GM13976 (cell line): ENCODE data around the gene LTC4S.

Experiments used
- DNase-seq: peaks from one replicate; pipeline ENCODE4 v3.0.0; 2012; ENCODE audit warnings: low spot score
- CTCF ChIP-seq: IDR thresholded peaks from 2 replicates; pipeline ENCODE4 v1.5.1; 2012; ENCODE audit warnings: borderline replicate concordance, mild to moderate bottlenecking; ENCODE audit not compliant: insufficient read depth; ENCODE audit errors: extremely low read depth, missing control alignments, control extremely low read depth
- in situ Hi-C: fragments of 300-500 bp; cut with MboI; formaldehyde crosslinking; loops from one replicate; pipeline ENCODE4 v1.12.0; 2022; ENCODE audit warnings: low sequenced_read_pairs, mixed read lengths, inconsistent platforms; ENCODE audit not compliant: unreplicated experiment

Gene LTC4S

GRCh38 chr5:179794575-179794974 lies 789 bp downstream of the LTC4S start:
- no peak for TF ChIP-seq CTCF
- in situ Hi-C loops: no loop called here
- DNase-seq: no peak

DNA sequence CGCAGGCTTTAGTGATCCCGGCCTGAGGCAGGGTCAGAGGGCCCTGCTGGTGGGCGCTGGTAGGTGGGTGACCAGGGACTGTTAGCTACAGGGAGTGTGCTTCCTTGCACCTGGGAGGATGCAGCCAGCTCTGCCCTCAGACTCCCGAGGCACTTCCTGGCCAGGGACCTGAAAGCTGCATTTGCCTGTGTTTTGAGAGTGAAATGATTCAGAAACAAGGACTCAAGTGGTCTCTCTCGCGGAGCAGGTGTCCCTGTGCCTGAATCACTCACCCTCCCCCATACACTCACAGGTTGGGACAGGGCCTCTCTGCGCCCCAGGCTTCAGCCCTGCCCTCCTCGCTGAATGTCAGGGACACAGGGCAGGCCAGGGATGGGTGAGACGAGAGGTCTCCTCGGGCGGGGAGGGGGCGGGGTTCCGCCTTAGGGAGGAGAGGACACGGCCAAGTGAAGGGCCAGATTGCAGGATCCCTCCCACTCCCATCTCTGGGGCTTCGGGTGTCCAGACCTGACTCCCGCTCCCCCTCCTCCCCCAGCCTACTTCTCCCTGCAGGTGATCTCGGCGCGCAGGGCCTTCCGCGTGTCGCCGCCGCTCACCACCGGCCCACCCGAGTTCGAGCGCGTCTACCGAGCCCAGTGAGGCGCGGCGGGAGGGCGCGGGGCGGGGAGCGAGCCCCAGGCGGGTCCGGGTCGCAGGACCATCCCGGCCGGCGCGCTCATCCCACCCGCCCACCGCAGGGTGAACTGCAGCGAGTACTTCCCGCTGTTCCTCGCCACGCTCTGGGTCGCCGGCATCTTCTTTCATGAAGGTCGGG lies 1.5 kb downstream of the LTC4S start:
- no peak for TF ChIP-seq CTCF
- in situ Hi-C loops: no loop called here
- DNase-seq: peak; percentile 47

DNA sequence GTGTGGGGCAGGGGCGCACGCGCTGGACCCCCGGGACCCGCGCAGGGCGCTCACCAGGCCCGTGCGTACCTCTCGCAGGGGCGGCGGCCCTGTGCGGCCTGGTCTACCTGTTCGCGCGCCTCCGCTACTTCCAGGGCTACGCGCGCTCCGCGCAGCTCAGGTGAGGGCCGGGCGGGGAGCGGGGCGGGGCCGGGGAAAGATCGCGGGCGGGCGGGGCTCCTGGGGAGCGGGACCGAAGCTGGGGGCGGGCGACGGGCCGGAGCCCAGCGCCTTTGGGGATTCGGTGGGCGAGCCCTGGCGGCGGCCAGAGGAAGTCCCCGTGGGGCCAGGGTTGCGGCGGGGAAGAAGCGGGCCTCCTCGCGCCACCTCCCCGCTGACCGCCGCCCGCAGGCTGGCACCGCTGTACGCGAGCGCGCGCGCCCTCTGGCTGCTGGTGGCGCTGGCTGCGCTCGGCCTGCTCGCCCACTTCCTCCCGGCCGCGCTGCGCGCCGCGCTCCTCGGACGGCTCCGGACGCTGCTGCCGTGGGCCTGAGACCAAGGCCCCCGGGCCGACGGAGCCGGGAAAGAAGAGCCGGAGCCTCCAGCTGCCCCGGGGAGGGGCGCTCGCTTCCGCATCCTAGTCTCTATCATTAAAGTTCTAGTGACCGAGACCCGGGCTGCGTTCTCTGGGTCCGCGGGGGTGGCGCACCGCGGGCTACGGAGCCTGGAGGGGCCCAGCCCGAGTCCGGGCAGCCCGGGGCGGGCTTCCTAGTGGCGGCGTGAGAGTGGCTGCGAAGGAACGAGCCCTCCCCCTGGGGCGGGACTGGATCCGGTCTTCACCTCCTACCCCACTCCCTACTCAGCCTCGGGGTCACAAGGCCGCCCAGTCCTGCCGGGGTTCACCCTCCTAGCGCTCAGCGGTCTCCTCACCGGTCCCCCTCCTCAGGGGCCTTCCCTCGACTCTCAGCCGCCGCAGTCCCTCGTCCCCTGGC lies 2.4 kb downstream of the LTC4S start:
- in situ Hi-C loops: no loop called here
- peak; percentile 97 for TF ChIP-seq CTCF

GRCh38 chr5:179796877-179797608 lies 3.3 kb downstream of the LTC4S start:
- TF ChIP-seq CTCF: no peak
- DNase-seq: no peak
- in situ Hi-C loops: no loop called here

More for the DNA sequence above, 2.4 kb downstream of the LTC4S start:
- DNase-seq: peak; percentile 87

- in situ Hi-C loops: no loop called here
- DNase-seq: no peak
- TF ChIP-seq CTCF: no peak
These were observed 4.0 kb downstream of the LTC4S start for GRCh38 chr5:179797741-179798140.
